Testis (tissue), 2 donors: ENCODE measurements around the gene RPL22.

Experiments used
- CTCF ChIP-seq, 3 experiments: fragments of 450-650 bp in 2 of 3; fragments of 200-600 bp in 1 of 3; sonication (generic) in 1 of 3; IDR thresholded peaks; one replicate each; pipeline ENCODE4 v1.5.1; 2016 to 2019; ENCODE audit warnings: antibody characterized with exemption in 3 of 3, mild to moderate bottlenecking in 2 of 3, moderate library complexity in 1 of 3
- POLR2A ChIP-seq: fragments of 450-650 bp; IDR thresholded peaks from one replicate; pipeline ENCODE4 v1.6.1; 2017; ENCODE audit warnings: antibody characterized with exemption, mild to moderate bottlenecking, moderate library complexity

GRCh38 chr1:6136516-6137220, 62.7 kb downstream of the RPL22 start:
- TF ChIP-seq CTCF (IDR thresholded peaks at IDR 0.05) (no peak), POLR2A (no peak)
